ENCODE measurements around the gene LYRM4.

The LYRM4 gene

DNA sequence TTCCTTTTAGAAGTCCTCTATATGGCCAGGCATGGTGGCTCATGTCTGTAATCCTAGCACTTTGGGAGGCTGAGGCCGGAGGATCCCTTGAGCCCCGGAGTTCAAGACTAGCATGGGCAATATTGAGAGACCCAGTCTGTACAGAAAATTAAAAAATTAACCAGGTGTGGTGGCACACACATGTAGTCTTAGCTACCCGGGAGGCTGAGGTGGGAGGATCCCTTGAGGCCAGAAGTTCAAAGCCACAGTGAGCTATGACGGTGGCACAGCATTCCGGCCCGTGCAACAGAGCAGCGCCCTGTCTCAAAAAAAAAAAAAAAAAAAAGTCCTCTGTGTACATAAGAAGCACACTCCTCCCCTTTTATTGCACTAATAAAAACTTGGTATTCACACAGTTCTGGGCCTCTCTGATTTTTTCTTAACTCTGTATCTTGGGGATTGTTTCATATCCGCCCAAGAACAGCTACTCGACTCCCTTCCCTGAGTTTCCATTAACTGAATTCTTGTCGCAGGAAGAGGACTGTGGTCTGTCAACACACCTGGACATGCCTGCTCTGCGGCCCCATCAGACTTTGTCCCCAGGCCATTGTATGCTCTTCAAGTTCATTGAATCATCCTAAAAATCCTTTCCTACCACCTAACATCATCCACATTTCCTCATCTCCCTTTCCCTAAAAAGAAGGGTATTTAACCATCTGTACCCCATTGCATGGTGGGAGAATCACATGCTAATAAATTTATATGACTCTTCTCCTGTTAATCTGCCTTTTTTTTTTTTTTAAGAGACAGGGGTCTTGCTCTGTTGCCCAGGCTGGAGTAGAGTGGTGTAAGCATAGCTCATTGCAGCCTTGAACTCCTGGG is 201.5 kb downstream of the LYRM4 start:
- no peak for DNase-seq (ENCODE audit: low read depth)
- TF ChIP-seq, protein P1, sequence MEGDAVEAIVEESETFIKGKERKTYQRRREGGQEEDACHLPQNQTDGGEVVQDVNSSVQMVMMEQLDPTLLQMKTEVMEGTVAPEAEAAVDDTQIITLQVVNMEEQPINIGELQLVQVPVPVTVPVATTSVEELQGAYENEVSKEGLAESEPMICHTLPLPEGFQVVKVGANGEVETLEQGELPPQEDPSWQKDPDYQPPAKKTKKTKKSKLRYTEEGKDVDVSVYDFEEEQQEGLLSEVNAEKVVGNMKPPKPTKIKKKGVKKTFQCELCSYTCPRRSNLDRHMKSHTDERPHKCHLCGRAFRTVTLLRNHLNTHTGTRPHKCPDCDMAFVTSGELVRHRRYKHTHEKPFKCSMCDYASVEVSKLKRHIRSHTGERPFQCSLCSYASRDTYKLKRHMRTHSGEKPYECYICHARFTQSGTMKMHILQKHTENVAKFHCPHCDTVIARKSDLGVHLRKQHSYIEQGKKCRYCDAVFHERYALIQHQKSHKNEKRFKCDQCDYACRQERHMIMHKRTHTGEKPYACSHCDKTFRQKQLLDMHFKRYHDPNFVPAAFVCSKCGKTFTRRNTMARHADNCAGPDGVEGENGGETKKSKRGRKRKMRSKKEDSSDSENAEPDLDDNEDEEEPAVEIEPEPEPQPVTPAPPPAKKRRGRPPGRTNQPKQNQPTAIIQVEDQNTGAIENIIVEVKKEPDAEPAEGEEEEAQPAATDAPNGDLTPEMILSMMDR (conservative IDR thresholded peaks at IDR 0.05; ENCODE audit: low read depth, low read length), result no peak
- no peak overlapping the region for H3K4me3 ChIP-seq (ENCODE audit: low read length)
